GM21576 (cell line): ENCODE measurements around the gene SCD.
A peak's percentile ranks its signal among the peaks of the same experiment; 100 is the strongest.
"Not testable (repeated sequence)": the region's sequence is repeated elsewhere in the genome, so short reads cannot be mapped to it uniquely, and the experiment has no call there.

ENCODE experiments used
- ATAC-seq: cut with Tn5 transposase; IDR thresholded peaks from one replicate; pipeline ENCODE4 v1.9.1; 2021; ENCODE audit warnings: mild to moderate bottlenecking, moderate library complexity; ENCODE audit not compliant: unreplicated experiment

Gene SCD

DNA sequence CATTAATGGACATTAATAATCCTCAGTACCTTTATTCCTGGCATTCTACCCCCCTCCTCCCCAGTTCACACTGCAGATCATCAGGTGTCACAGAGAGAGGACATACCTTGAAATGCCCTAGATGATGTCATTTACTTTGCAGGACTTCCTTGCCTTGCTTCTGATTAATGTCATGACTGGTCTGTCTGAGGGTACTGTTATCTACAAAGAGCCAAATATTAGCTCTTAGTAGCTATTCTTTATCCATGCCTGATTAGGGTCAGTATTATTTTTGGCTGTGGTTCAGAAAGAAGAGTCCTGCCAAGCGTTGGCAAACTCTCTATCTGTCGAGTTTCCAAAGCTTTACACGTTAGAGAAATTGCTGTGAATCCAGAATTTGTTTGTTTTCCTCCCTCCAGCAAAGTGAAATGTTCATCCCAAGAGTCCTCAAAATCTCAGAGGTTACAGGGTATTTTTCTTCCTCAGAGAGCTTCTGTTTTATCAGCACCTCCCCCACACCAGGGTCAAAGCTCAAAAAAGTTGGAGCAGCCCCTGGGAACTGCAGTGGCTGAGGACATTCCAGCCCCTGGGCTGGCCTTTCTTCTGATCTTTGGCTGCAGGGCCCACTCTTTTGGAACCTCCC is 12.6 kb downstream of the SCD start:
- no peak for ATAC-seq

- ATAC-seq = no peak
These were observed 13.2 kb downstream of the SCD start for GRCh38 chr10:100360234-100360633.

- ATAC-seq = no peak
These were observed 15.8 kb downstream of the SCD start for GRCh38 chr10:100362570-100363496.

DNA sequence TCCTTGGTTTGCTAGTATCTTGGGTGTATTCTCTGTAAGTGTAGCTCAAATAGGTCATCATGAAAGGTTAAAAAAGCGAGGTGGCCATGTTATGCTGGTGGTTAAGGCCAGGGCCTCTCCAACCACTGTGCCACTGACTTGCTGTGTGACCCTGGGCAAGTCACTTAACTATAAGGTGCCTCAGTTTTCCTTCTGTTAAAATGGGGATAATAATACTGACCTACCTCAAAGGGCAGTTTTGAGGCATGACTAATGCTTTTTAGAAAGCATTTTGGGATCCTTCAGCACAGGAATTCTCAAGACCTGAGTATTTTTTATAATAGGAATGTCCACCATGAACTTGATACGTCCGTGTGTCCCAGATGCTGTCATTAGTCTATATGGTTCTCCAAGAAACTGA is 17.1 kb downstream of the SCD start:
- no peak for ATAC-seq

DNA sequence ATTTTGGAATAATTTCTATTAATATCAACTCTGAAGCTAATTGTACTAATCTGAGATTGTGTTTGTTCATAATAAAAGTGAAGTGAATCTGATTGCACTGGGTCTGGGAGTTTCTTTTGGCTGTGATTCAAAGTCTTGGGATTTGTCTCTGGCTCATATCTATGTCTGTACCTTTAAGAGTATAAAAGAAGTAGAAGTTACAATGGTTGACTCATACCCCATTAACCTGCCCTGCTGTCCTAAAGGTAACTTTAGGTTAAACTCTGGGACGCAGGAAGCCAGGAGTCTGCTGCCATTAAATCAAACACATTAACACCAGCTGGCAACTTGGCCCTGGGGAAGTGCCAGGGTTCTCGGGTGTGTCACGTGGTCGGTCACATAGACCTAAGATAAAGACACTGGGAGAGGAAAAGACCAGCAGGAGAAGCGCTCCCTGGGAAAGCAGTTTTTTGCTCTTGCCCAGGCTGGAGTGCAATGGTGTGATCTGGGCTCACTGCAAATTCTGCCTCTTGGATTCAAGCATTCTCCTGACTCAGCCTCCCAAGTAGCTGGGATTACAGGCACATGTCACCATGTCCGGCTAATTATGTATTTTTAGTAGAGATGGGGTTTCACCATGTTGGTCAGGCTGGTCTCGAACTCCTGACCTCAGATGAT is 17.8 kb downstream of the SCD start:
- no peak for ATAC-seq

DNA sequence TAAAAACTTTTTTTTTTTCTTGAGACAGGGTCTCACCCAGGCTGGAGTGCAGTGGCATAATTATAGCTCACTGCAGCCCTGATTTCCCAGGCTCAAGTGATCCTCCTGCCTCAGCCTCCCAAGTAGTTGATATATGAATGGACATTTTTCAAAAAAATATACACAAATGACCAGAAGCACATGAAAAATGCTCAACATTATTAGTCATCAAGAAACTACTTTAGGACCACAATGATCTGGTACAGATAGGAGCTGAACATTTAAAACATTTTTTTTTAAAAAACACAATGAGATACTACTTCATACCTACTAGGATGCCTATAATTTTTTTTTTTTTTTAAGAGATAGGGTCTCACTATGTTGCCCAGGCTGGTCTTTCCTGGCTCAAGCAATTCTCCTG is 21.7 kb downstream of the SCD start:
- no peak for ATAC-seq

DNA sequence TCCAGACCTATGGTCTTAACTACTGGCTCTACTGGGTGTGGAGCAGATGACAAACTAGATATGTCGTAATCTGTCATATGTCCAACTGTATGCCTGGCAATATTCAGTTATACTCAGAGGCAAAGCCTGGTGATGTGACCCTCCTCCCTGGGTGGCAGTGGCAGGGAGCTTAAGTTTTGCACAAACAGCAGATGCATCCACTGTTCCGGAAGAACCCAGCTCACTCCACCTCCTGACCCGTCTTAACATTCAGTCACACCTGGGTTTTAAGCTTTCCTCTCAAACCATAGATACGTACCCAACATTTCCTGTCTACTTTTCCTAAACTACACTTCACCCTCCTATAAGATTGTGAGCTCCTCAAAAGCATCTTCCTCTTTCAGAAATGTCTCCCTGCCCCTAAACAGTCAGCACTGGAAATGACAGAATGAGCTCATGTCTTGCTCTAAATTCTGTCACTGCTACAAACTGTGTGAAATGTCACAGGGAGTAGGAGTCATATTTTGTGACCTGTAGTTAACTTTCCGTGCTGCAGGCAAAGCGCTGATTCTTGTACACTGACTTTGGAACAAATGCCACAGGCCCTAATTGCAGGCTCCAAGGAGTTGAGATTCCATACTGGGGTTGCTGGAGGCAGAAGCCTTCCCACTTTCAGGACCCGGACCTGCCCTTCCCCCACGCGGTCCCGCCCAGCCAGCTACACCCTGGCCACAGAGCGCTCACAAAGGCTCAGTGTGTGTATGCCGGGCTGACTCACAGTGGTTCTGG is 23.9 kb downstream of the SCD start:
- no peak for ATAC-seq

DNA sequence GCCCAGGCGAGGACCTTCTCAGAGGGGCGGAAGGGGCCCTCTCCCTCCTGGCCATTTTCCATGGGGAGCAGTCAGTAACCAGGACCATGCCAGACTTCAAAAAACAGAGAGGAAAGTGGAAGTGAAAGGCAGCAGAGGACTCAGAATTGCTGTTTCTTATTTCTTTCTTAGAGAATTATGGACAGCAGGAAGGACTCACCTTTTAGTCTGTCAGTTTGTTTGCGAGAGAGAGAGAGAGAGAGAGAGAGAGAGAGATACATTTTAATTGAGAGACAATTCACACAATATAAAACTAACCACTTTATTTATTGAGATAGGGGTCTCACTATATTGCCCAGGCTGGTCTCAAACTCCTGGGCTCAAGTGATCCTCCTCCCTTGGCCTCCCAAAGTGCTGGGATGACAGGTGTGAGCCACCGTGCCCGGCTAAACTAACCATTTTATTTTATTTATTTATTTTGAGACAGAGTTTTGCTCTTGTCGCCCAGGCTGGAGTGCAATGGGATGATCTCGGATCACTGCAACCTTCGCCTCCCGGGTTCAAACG is 24.5 kb downstream of the SCD start:
- ATAC-seq = no peak

DNA sequence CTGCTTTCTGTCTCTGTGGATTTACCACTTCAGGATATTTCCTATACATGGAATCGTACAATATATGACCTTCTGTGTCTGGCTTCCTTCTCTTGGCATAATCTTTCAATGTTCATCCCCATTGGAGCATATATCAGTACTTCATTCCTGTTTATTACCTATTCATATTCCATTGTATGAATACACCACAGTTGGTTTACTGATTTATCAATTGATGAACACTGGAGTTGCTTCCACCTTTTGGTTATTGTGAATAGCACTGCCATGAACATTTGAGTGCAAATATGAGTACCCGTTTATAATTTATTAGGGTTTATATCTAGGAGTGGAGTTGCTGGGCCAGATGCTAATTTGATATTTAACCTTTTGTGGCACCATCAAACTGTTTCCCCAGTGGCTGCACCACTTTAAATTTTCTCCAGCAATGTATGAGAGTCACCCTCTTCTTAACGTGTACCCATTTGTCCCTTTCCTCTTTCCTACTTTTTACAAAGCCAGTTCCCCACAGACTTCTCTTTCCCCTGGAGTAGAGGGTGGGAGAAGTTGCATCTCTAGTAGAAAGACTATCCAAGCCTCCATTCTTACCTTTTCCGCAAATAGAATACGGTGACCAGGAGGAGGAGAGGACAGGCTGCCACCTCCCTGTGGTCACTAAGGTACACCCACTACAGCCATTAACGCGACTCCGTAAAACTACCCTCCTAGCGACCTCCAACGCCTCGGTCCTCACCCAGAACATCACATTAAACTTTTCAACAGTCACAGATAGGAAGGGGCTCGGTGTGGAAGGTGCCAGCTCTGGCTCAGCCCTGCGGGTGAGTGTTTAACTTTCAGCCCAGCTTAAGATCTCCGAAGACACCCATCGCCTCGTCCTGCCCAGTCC is 25.6 kb downstream of the SCD start:
- ATAC-seq = no peak

GRCh38 chr10:100373298-100374199 is 26.5 kb downstream of the SCD start:
- ATAC-seq = peak; percentile 93

DNA sequence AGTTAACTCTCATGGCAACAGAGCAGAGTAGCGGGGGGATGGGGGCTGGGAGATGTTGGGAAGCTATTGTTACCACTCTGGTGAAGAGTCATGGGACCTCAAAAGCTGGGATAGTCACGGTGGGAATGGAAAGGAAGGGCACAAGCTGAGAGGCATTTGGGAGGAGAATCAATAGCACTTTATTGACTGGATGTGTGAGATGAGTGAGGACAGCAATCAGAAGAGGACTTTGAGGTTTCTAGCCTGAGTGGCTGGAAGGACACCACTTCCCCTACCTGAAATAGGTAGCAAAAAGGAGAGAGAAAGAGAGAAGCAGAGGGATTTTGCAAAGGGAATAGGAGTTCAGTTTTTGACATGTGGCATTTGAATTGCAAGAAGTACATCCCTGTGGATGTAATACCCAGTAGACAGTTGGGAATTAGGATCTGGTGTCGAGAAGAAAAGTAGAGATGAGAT is 27.2 kb downstream of the SCD start:
- ATAC-seq = no peak

GRCh38 chr10:100374677-100375353 is 27.8 kb downstream of the SCD start:
- ATAC-seq = not testable (repeated sequence)

DNA sequence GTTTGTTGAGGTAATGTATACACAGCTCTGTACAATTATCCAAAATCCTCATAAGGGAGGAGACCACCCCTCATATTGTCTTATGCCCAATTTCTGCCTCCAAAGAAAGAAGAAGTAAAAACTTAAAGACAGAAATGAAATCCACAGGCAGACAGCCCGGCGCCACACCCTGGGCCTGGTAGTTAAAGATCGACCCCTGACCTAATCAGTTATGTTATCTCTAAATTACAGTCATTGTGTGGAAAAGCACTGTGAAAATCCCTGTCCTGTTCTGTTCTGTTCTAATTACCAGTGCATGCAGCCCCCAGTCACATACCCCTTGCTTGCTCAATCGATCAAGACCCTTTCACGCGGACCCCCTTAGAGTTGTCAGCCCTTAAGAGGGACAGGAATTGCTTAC is 29.6 kb downstream of the SCD start:
- not testable (repeated sequence) for ATAC-seq

- no peak for ATAC-seq
These were observed 30.8 kb downstream of the SCD start for GRCh38 chr10:100377830-100378229.

- ATAC-seq = no peak
These were observed 33.4 kb downstream of the SCD start for GRCh38 chr10:100380400-100380799.

GRCh38 chr10:100382553-100382952 is 35.5 kb downstream of the SCD start:
- no peak for ATAC-seq

DNA sequence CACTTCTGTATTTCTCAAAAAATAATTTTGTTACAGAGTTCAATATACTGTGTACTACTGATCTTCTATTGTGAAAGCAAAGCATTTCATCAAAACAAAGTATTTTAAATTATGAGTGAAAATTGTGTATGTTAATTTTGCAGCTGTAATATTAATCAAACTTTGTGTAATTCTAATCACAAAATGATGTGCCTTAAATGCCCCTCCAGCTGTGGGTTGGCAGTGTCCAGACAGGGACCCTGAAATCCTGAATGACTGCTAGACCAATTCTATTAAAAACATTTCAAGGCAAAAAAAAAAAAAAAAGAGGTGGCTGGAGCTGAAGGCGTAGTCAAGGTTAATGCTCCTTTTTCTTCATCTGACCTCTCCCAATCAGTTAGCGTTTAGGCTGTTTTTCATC is 36.2 kb downstream of the SCD start:
- ATAC-seq = no peak
